Effector memory CD8-positive, alpha-beta T cell (primary cell): ENCODE data around the gene FAM76A.
A peak's percentile ranks its signal among the peaks of the same experiment; 100 is the strongest.

Experiments used
- ATAC-seq: fragments of 150-1000 bp; cut with Tn5 transposase; replicated peaks from 2 replicates; pipeline ENCODE4 v1.10.0; 2021; ENCODE audit warnings: mild to moderate bottlenecking, moderate library complexity
- DNase-seq, 3 experiments: peaks; one replicate each; pipeline ENCODE4 v3.0.0; 2021
- H3K27ac Mint-ChIP-seq, 2 donors: one replicate each; pipeline ENCODE4 v1.8.0; 2022; ENCODE audit warnings: mild to moderate bottlenecking in 2 of 2, mixed read lengths in 2 of 2, moderate library complexity in 2 of 2
- H3K27me3 Mint-ChIP-seq, 2 donors: one replicate each; pipeline ENCODE4 v1.8.0; 2022; ENCODE audit warnings: mixed read lengths in 2 of 2
- H3K36me3 Mint-ChIP-seq: one replicate; pipeline ENCODE4 v1.8.0; 2022; ENCODE audit warnings: mild to moderate bottlenecking, moderate library complexity, mixed read lengths; ENCODE audit not compliant: insufficient read depth
- H3K4me1 Mint-ChIP-seq, 2 donors: one replicate each; pipeline ENCODE4 v1.8.0; 2022; ENCODE audit warnings: low read depth in 2 of 2, mixed read lengths in 2 of 2
- H3K4me3 Mint-ChIP-seq, 2 donors: one replicate each; pipeline ENCODE4 v1.8.0; 2022; ENCODE audit warnings: mild to moderate bottlenecking in 2 of 2, mixed read lengths in 2 of 2, moderate library complexity in 2 of 2
- H3K9me3 Mint-ChIP-seq, 2 donors: one replicate each; pipeline ENCODE4 v1.8.0; 2022; ENCODE audit warnings: mixed read lengths in 2 of 2

Gene FAM76A

DNA sequence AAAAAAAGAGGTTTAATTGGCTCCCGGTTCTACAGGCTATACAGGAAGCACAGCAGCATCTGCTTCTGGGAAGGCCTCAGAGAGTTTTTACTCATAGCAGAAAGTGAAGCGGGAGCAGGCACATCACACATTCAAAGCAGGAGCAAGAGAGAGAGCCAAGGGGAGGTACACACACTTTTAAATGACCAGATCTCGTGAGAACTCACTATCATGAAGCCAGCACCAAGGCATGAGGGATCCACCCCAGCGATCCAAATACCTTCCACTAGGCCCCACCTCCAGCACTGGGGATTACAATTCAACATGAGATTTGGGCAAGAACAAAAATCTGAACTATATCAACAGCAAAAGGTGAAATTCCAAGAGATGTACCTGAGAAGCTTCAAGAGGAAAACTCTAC, 20.8 kb upstream of the FAM76A start:
- no peaks in the 10 kb centered on the region for H3K4me1 Mint-ChIP-seq
- DNase-seq (no peak), ATAC-seq (no peak)
- H3K36me3 Mint-ChIP-seq, result no peaks in the 10 kb centered on the region
- no peak overlapping the region for H3K27ac Mint-ChIP-seq
- H3K4me3 Mint-ChIP-seq, result no peak overlapping the region
- H3K27me3 Mint-ChIP-seq, result peaks cover 0 to 14% of the 10 kb centered on the region in 2 donors
- H3K9me3 Mint-ChIP-seq, result peaks cover 0 to 7% of the 10 kb centered on the region in 2 donors

DNA sequence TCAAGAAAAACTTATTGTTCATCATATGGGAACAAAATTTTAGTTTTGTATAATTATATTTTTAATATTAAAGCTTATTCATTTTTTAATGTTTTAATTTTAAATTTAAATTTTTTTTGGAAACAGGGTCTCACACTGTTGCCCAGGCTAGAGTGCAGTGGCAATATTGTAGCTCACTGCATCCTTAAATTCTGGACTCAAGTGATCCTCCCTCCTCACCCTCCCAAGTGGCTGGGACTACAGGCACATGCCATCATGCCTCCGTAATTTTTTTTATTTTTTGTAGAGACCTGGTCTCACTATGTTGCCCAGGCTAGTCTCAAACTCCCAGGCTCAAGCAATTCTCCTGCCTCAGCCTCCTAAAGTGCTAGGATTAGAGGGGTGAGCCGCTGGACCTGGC, 20.2 kb upstream of the FAM76A start:
- ATAC-seq (no peak), DNase-seq (no peak)
- Mint-ChIP-seq H3K27me3 (peaks cover 0 to 10% of the 10 kb centered on the region in 2 donors), H3K27ac (no peak overlapping the region), H3K9me3 (peaks cover 0 to 7% of the 10 kb centered on the region in 2 donors), H3K4me1 (no peaks in the 10 kb centered on the region), H3K4me3 (no peak overlapping the region), H3K36me3 (no peaks in the 10 kb centered on the region)

DNA sequence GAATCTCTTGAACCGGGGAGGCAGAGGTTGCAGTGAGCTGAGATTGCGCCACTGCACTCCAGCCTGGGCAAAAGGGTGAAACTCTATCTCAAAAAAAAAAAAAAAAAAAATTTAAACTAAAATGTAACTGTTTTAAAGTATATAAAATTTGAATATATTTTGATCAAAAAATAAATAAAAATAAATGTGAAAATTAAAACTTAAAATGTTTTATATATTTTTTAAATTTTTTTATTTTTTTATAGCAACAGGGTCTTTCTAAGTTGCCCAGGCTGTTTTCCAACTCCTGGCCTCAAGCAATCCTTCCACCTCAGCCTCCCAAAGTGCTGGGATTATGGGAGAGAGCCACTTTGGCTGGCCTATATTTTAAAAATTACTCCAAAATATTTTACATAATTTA, 15.2 kb upstream of the FAM76A start:
- Mint-ChIP-seq H3K27ac (no peak overlapping the region), H3K36me3 (no peaks in the 10 kb centered on the region), H3K27me3 (peaks cover 15 to 19% of the 10 kb centered on the region in 2 donors), H3K9me3 (no peaks in the 10 kb centered on the region), H3K4me3 (no peak overlapping the region), H3K4me1 (no peaks in the 10 kb centered on the region)
- no peak for ATAC-seq
- DNase-seq, result no peak

DNA sequence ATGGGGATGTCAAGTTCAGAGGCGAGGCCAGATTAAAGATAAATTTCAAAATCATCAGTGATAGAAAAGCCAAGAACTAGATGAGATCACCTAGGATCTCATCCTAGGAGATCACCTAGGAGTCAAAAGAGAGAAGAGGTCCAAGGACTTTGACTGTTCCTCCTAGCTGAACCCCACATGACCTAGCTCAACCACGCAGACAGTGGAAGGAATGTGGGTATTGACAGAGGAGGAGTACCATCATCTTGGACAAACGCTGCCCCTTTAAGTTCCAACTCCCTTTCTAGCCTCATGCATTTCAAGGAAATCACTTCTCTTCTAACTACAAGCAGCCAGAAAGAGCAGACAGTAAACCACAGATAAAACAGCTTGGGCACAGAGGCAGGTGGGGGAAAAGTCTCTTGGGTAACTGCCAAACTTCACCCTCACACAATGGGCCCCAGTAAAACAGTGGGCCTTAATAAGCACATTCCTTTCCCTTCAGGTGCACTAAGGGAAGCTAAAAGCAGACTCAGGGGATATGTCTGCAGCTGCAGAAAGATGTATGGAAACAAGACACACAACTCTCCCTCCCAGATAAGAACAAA, 12.5 kb upstream of the FAM76A start:
- Mint-ChIP-seq H3K4me3 (no peak overlapping the region), H3K36me3 (no peaks in the 10 kb centered on the region), H3K9me3 (peaks cover 4 to 6% of the 10 kb centered on the region in 2 donors), H3K27ac (no peak overlapping the region), H3K27me3 (peaks cover 24 to 43% of the 10 kb centered on the region in 2 donors), H3K4me1 (no peaks in the 10 kb centered on the region)
- DNase-seq (no peak), ATAC-seq (no peak)

DNA sequence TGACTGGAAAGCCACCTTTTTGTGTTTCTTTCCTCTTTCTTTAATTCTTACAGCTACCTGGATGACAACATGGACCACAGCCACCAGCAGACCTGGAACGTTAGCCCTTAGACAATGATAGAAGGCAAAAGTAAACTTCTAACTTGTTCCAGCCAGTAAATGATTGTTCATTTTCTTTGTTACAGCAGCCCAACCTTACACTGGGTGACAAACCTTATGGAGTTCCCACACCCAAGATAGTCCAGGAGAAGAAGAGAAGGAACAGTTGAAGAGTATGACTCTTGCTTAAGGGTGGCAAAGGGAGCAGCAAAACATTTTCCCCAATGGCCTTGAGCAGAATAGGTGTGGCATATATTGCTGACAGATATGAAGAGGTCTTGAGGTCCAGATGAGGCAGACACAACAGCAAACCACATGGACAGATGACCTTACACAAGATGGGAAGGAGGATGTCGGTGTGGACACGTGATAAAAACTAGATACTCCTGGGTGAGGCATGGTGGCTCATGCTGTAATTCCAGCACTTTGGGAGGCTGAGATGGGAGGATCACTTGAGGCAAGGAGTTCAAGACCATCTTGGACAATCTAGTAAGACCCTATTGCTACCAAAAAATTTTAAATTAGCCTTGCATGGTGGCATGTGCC, 11.8 kb upstream of the FAM76A start:
- peaks cover 21 to 44% of the 10 kb centered on the region in 2 donors for H3K27me3 Mint-ChIP-seq
- peaks cover 4 to 6% of the 10 kb centered on the region in 2 donors for H3K9me3 Mint-ChIP-seq
- no peak overlapping the region for H3K4me3 Mint-ChIP-seq
- ATAC-seq, result no peak
- DNase-seq, result no peak
- H3K4me1 Mint-ChIP-seq, result no peaks in the 10 kb centered on the region
- H3K36me3 Mint-ChIP-seq, result no peaks in the 10 kb centered on the region
- H3K27ac Mint-ChIP-seq, result no peak overlapping the region

DNA sequence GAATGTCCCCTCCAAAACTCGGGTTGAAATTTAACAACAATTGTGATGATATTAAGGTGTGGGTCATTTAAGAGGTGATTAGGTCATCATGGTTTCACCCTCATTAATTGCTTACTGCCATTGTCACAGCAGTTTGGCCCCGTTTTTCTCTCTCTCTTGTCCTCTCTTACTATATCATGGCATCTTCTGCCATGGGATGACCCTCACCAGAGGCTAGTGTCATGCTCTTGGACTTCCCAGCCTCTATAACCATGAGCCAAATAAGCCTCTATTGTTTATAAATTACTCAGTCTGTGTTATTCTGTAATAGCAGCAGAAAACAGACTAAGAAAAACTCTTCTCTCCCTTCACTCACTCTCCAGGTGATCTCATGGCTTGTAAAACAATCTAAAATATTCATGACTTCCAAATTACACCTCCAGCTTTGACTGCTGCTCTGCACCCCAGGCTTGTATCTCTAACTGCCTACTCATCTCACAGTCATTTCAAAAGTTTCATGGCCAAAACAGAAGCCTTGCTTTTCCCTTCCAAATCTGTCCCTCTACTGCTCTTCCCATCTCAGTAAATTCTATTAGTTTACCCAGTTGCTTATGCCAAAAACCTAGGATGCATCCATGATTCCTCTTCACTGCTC, 9.4 kb upstream of the FAM76A start:
- Mint-ChIP-seq H3K27ac (no peak overlapping the region), H3K4me3 (no peak overlapping the region), H3K9me3 (peaks cover 4 to 6% of the 10 kb centered on the region in 2 donors), H3K27me3 (peaks cover 21 to 44% of the 10 kb centered on the region in 2 donors), H3K4me1 (no peaks in the 10 kb centered on the region), H3K36me3 (no peaks in the 10 kb centered on the region)
- no peak for DNase-seq
- ATAC-seq, result no peak

DNA sequence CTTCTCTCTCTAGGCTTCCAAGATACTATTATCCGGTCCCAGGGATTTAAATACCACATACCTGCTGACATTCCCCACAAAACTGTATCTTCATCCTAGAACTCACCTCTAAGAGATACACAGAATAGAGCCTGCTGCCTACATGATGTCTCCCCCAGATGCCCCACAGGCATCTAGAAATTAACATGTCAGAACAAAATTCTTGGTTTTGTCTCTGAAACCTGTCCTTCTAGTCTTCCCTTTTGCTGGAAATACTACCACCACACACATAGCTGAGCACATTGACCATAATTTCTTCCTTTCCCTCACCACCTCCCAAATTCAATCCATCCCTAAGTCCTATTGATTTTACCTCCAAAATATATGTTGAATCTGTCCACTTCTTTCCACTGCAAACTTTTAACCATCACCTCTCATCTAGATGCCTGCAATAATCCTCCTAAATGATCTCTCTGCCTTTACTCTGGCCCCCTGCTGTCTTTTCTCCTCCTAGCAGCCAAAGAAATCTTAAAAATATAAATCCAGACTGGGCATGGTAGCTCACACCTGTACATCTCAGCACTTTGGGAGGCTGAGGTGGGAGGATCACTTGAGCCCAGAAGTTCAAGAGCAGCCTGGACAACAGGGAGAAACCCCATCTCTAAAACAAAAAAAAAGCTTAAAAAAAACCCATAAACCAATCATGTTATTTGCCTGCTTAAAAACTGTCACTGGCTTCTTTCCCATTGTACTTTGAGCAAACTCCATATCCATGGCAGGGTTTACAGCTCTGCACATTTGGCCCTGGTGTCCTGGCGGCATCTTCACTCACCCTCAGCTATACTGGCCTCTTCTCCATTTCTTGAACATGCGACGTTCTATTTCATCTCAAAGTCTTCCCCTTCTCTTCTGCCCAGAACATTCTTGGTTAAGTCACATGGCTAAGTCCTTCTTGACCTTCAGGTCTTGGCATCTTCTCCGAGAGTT, 6.2 kb upstream of the FAM76A start:
- H3K27me3 Mint-ChIP-seq, result peaks cover 21 to 35% of the 10 kb centered on the region in 2 donors
- H3K4me1 Mint-ChIP-seq, result no peaks in the 10 kb centered on the region
- peak overlapping the region in 1 of 2 donors; percentile 6 for H3K27ac Mint-ChIP-seq
- H3K36me3 Mint-ChIP-seq, result no peaks in the 10 kb centered on the region
- H3K9me3 Mint-ChIP-seq, result peaks cover 4 to 6% of the 10 kb centered on the region in 2 donors
- ATAC-seq (peak; percentile 55), DNase-seq (no peak)
- H3K4me3 Mint-ChIP-seq, result no peak overlapping the region

DNA sequence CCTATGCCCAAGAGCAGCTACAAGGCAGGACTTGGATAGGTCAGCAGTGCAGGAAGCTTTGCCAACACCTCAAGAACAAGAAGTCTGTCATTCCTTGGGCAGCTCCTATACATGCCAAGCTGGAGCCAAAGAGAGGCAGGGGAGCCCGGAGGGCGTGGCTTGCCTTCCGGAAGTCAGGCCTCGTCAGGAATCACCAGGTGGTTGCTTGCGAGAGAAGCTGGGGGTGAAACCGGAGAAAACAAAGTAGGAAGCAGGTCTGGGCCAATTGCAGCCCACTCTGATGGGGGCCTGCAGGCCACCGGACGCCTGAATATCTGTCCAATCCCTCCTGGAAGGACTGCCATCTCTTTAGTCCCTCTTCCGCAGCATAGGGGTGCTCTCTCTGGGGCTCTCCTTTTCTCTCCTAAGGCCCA, 794 bp upstream of the FAM76A start:
- DNase-seq, result no peak

DNA sequence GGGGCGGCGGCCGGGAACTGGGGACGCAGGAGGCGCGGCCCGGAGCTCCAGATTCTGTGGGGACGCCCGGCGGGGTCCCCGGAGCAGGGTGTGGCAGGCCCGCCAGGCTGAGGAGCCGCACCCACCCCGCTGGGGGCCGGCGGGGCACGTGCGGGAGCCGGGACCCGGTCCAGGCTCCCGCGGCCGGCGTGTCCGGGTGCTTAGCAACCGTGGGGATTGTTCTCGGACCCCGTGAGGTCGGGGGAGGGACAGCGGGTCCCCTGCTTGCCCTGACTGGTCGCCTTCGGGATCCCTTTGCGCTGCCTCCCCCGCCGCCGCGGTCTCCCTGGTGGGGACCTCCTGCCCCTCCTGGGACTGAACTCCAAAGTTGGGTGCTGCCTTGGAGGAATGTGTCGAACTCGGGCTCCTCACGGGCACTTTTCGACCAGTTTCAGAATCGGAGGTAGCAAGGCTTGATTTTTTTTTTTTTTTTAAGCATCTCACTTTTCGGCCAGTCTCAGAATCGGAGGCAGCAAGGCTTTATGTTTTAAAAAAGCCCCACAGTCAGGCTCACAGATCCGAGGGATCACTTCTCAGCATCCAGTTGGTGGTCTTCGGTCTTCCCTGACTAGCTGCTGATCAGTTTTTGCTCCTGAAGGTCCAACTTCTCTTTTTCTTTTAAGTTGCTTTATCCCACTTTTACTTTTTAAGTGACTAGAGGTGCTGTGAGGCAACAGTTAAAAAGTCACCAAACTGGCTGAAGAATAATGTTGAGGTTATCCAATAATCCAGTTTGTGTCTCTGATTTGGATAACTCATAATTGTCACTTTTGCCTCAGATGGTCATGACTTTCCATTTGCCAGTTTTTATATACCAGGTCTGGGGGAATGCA, 648 bp downstream of the FAM76A start:
- Mint-ChIP-seq H3K4me1 (peaks cover 7 to 16% of the 10 kb centered on the region in 2 donors), H3K9me3 (no peaks in the 10 kb centered on the region), H3K27ac (peak overlapping the region; percentile 97 to 98), H3K4me3 (peak overlapping the region; percentile 83 to 88), H3K27me3 (no peaks in the 10 kb centered on the region), H3K36me3 (peaks cover 41% of the 10 kb centered on the region)
- peak; percentile 0 for ATAC-seq
- DNase-seq, result peak; percentile 32 to 38 (median 33)

More for the DNA sequence above, 794 bp upstream of the FAM76A start:
- peak overlapping the region; percentile 83 to 88 for H3K4me3 Mint-ChIP-seq
- ATAC-seq, result no peak
- peak overlapping the region; percentile 97 to 98 for H3K27ac Mint-ChIP-seq
- H3K27me3 Mint-ChIP-seq, result no peaks in the 10 kb centered on the region
- peaks cover 7 to 16% of the 10 kb centered on the region in 2 donors for H3K4me1 Mint-ChIP-seq
- H3K9me3 Mint-ChIP-seq, result no peaks in the 10 kb centered on the region
- peaks cover 28% of the 10 kb centered on the region for H3K36me3 Mint-ChIP-seq

DNA sequence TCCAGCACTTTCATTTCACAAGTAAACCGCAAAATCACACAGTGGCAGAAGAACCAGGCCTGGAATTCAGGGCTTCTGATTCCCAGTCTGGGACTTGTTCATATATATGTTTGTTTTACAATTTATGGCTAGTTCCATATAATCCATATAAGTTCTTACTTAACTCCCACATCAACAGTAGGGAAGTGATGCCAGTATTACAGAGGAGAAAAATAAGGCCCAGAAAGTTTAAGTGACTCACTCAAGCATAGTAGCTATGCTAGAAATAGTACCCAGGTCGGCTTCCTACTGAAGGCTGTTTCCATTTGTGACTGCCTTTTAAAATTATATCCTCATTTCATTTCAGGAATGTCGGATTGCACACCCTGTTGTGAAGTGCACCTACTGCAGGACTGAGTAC, 1.4 kb downstream of the FAM76A start:
- Mint-ChIP-seq H3K9me3 (no peaks in the 10 kb centered on the region), H3K36me3 (peaks cover 46% of the 10 kb centered on the region), H3K4me1 (peaks cover 7 to 16% of the 10 kb centered on the region in 2 donors), H3K27ac (peak overlapping the region in 1 of 2 donors; percentile 97), H3K27me3 (no peaks in the 10 kb centered on the region), H3K4me3 (no peak overlapping the region)
- DNase-seq (no peak), ATAC-seq (no peak)

DNA sequence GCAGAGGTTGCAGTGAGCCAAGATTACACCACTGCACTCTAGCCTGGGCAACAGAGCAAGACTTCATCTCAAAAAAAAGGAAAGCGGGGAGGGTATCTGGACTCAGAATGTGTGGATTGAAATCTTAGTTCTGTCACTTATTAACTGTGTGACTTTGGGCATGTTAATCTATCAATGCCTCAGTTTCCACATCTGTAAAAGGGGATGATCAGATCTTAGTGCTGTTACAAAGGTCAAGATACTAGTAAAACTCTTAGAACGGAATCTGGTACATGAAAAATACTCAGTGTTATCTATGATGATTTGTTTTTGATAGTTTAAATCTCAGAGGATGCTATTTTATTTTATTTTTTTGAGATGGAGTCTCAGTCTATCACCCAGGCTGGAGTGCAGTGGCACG, 10.5 kb downstream of the FAM76A start:
- Mint-ChIP-seq H3K4me1 (no peaks in the 10 kb centered on the region), H3K9me3 (no peaks in the 10 kb centered on the region), H3K27ac (peak overlapping the region in 1 of 2 donors; percentile 60), H3K27me3 (no peaks in the 10 kb centered on the region), H3K36me3 (peaks cover 61% of the 10 kb centered on the region), H3K4me3 (no peak overlapping the region)
- ATAC-seq (no peak), DNase-seq (no peak)

DNA sequence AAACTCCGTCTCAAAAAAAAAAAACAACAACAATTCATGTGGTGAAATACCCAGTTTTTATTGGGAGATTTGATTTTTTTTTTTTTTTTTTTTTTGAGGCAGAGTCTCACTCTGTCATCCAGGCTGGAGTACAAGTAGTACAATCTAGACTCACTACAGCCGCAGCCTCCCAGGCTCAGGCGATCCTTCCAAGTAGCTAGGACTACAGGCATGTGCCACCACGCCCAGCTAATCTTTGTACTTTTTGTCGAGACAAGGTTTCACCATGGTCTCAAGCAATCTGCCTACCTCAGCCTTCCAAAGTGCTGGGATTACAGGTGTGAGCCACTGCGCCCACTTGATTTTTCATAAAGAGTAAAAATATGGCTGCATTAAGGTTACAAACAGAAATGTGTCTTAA, 15.4 kb downstream of the FAM76A start:
- Mint-ChIP-seq H3K27ac (no peak overlapping the region), H3K4me1 (no peaks in the 10 kb centered on the region), H3K36me3 (peaks cover 36% of the 10 kb centered on the region), H3K9me3 (no peaks in the 10 kb centered on the region), H3K27me3 (no peaks in the 10 kb centered on the region), H3K4me3 (no peak overlapping the region)
- DNase-seq, result no peak
- ATAC-seq, result no peak
